DOHH2 (cell line): Measurements from ENCODE around the gene SOD2.
"Not testable (repeated sequence)": the region's sequence is repeated elsewhere in the genome, so short reads cannot be mapped to it uniquely, and the experiment has no call there.

Source experiments
- H3F3A ChIP-seq: fragments of 200-600 bp; sonication (generic), shearing (Covaris generic); 2 replicates; pipeline ENCODE4 v1.6.0; 2016; ENCODE audit warnings: antibody characterized with exemption, mild to moderate bottlenecking; ENCODE audit not compliant: control insufficient read depth, insufficient read depth
- H3K27ac ChIP-seq: fragments of 200-600 bp; sonication (generic); 2 replicates; pipeline ENCODE4 v1.5.1; 2014; ENCODE audit warnings: low read depth, mild to moderate bottlenecking, low read length, moderate library complexity
- H3K27me3 ChIP-seq: fragments of 200-600 bp; sonication (generic); 2 replicates; pipeline ENCODE4 v1.6.1; 2014; ENCODE audit warnings: mild to moderate bottlenecking, low read length, mixed read lengths; ENCODE audit not compliant: control insufficient read depth
- H3K36me3 ChIP-seq: fragments of 200-600 bp; sonication (generic); 2 replicates; pipeline ENCODE4 v1.6.1; 2014; ENCODE audit warnings: mild to moderate bottlenecking, low read length, moderate library complexity, mixed read lengths; ENCODE audit not compliant: control insufficient read depth
- H3K4me1 ChIP-seq: fragments of 200-600 bp; sonication (generic); 2 replicates; pipeline ENCODE4 v1.6.1; 2014; ENCODE audit warnings: mild to moderate bottlenecking, low read length, mixed read lengths; ENCODE audit not compliant: control insufficient read depth
- H3K4me2 ChIP-seq: fragments of 200-600 bp; sonication (generic); 2 replicates; pipeline ENCODE4 v1.6.0; 2014; ENCODE audit warnings: mild to moderate bottlenecking, low read length, moderate library complexity
- H3K4me3 ChIP-seq: fragments of 200-600 bp; sonication (generic); 2 replicates; pipeline ENCODE4 v1.5.1; 2014; ENCODE audit warnings: mild to moderate bottlenecking, low read length, mixed read lengths
- H3K79me2 ChIP-seq: fragments of 200-600 bp; sonication (generic); 2 replicates; pipeline ENCODE4 v1.6.1; 2014; ENCODE audit warnings: mild to moderate bottlenecking, low read length, mixed read lengths; ENCODE audit not compliant: control insufficient read depth
- H3K9me2 ChIP-seq: fragments of 200-600 bp; sonication (generic); replicated peaks from 2 replicates; pipeline ENCODE4 v1.6.1; 2014; ENCODE audit warnings: mild to moderate bottlenecking, low read length, mixed read lengths; ENCODE audit not compliant: control insufficient read depth
- H3K9me3 ChIP-seq: fragments of 200-600 bp; sonication (generic); 2 replicates; pipeline ENCODE4 v1.6.1; 2014; ENCODE audit warnings: antibody characterized with exemption, low read length, mixed read lengths; ENCODE audit not compliant: control insufficient read depth, insufficient read depth
- H4K20me1 ChIP-seq: fragments of 200-600 bp; sonication (generic); 2 replicates; pipeline ENCODE4 v1.6.0; 2014; ENCODE audit warnings: low read depth, mild to moderate bottlenecking, antibody characterized with exemption, low read length, moderate library complexity; ENCODE audit not compliant: control insufficient read depth, insufficient read depth
- CTCF ChIP-seq: fragments of 200-600 bp; sonication (generic); IDR thresholded peaks from one replicate; pipeline ENCODE4 v1.5.1; 2014; ENCODE audit warnings: antibody characterized with exemption, mild to moderate bottlenecking, low read depth, low read length; ENCODE audit not compliant: poor library complexity, severe bottlenecking
- EZH2phosphoT487 ChIP-seq: fragments of 200-600 bp; sonication (generic); IDR thresholded peaks from 2 replicates; pipeline ENCODE4 v1.6.1; 2017; ENCODE audit warnings: borderline replicate concordance, mild to moderate bottlenecking, antibody characterized with exemption, low read length, moderate library complexity, mixed read lengths

The SOD2 gene

GRCh38 chr6:159710603-159711002 is 17.6 kb upstream of the SOD2 start:
- not testable (repeated sequence) for H3K4me2 ChIP-seq

GRCh38 chr6:159701413-159701999 is 8.5 kb upstream of the SOD2 start:
- Histone ChIP-seq H3K4me3 (no peak overlapping the region), H3F3A (no peaks in the 10 kb centered on the region), H4K20me1 (no peaks in the 10 kb centered on the region), H3K27ac (no peak overlapping the region), H3K79me2 (no peaks in the 10 kb centered on the region), H3K36me3 (no peaks in the 10 kb centered on the region), H3K4me1 (no peaks in the 10 kb centered on the region), H3K9me3 (no peaks in the 10 kb centered on the region), H3K4me2 (no peak overlapping the region), H3K9me2 (no peaks in the 10 kb centered on the region), H3K27me3 (no peaks in the 10 kb centered on the region)
- no peak for TF ChIP-seq CTCF
- no peak for TF ChIP-seq EZH2phosphoT487

More at GRCh38 chr6:159710603-159711002, 17.6 kb upstream of the SOD2 start:
- not testable (repeated sequence) for H3K79me2 ChIP-seq, H3K4me3 ChIP-seq, H3K4me1 ChIP-seq, H3K36me3 ChIP-seq, H3K27me3 ChIP-seq, H3K9me2 ChIP-seq, H3K27ac ChIP-seq, H3K9me3 ChIP-seq, H4K20me1 ChIP-seq, H3F3A ChIP-seq

GRCh38 chr6:159700970-159701369 is 7.9 kb upstream of the SOD2 start:
- TF ChIP-seq EZH2phosphoT487: no peak
- TF ChIP-seq CTCF: no peak
- Histone ChIP-seq H3K4me3 (no peak overlapping the region), H3K4me2 (no peak overlapping the region), H4K20me1 (no peaks in the 10 kb centered on the region), H3K9me3 (no peaks in the 10 kb centered on the region), H3K4me1 (no peaks in the 10 kb centered on the region), H3K27ac (no peak overlapping the region), H3K27me3 (no peaks in the 10 kb centered on the region), H3K9me2 (no peaks in the 10 kb centered on the region), H3K36me3 (no peaks in the 10 kb centered on the region), H3K79me2 (no peaks in the 10 kb centered on the region), H3F3A (no peaks in the 10 kb centered on the region)

GRCh38 chr6:159695984-159696383 is 2.9 kb upstream of the SOD2 start:
- Histone ChIP-seq H3K9me2 (no peaks in the 10 kb centered on the region), H3K36me3 (peaks cover 8% of the 10 kb centered on the region), H3K4me3 (no peak overlapping the region), H3K9me3 (no peaks in the 10 kb centered on the region), H3K79me2 (peaks cover 20% of the 10 kb centered on the region), H3K27me3 (no peaks in the 10 kb centered on the region), H4K20me1 (no peaks in the 10 kb centered on the region), H3K4me1 (peaks cover 30% of the 10 kb centered on the region), H3K4me2 (no peak overlapping the region), H3K27ac (no peak overlapping the region), H3F3A (no peaks in the 10 kb centered on the region; the same call in 1 of the 2 replicates)
- no peak for TF ChIP-seq CTCF
- TF ChIP-seq EZH2phosphoT487: no peak
